HepG2 (cell line): ENCODE measurements around the gene POMT2. TPM values are rescaled to one million over a fixed set of nuclear protein-coding genes. Genes with fewer than 3 reads are reported as not detected.

Experiments
- BRD4 ChIP-seq: sonication (generic); formaldehyde crosslinking; IDR thresholded peaks from 2 replicates; pipeline ENCODE4 v1.4.0; 2020; ENCODE audit warnings: missing genetic modification reagents
- EP300 ChIP-seq, 3 experiments: sonication (generic) in 1 of 3; formaldehyde crosslinking in 1 of 3; IDR thresholded peaks; 2 replicates each; pipeline versions ENCODE4 v1.5.1 to v1.6.1; 2011 to 2020; ENCODE audit warnings: low read depth in 2 of 3, low read length in 2 of 3, borderline replicate concordance in 1 of 3, improper control_type of control experiment in 1 of 3, mild to moderate bottlenecking in 1 of 3, missing genetic modification reagents in 1 of 3, moderate library complexity in 1 of 3
- GRHL1 ChIP-seq: sonication (generic); formaldehyde crosslinking; conservative IDR thresholded peaks from 2 replicates; pipeline ENCODE4 v1.8.0; 2022; ENCODE audit warnings: missing genetic modification reagents
- POLR2AphosphoS2 ChIP-seq: IDR thresholded peaks from 2 replicates; pipeline ENCODE4 v1.6.1; 2011; ENCODE audit warnings: low read depth, low read length, improper control_type of control experiment
- ZNF687 ChIP-seq: sonication (generic); formaldehyde crosslinking; IDR thresholded peaks from 2 replicates; pipeline ENCODE4 v1.5.1; 2020; ENCODE audit warnings: mild to moderate bottlenecking, missing genetic modification reagents, moderate library complexity
- ZNF7 ChIP-seq: IDR thresholded peaks from 2 replicates; pipeline ENCODE4 v1.6.1; 2016; ENCODE audit warnings: missing biosample characterization, missing genetic modification reagents
- polyA plus RNA-seq, 8 experiments: library from polyadenylated mRNA; depleted of rRNA in 3 of 8; stranded (reverse) in 7 of 8; unstranded in 1 of 8; fragments of >200 nt; fragmentation: Illumina TruSeq in 4 of 8; extraction: Trizol in 4 of 8; gene quantifications; 2 replicates each; pipeline versions ENCODE4 v1.2.1 to v1.2.3, GENCODE V29; 2011 to 2016; ENCODE audit warnings: low read depth in 4 of 8, missing spikeins in 1 of 8, mixed read lengths in 1 of 8; ENCODE audit not compliant: insufficient read depth in 1 of 8
- total RNA-seq, 5 experiments: library from RNA; depleted of rRNA; stranded (reverse); fragments of >200 nt; fragmentation: Illumina TruSeq; extraction: Trizol; gene quantifications; 2 replicates each; pipeline ENCODE4 v1.2.3, GENCODE V29; 2016; ENCODE audit warnings: low read depth in 1 of 5

The POMT2 gene
- total and polyA plus RNA-seq, 2 of the 13 experiments (the other 11 are each of a cell fraction or from before 2014, with no cell fraction given): 15.3 to 15.9 TPM

- TF ChIP-seq GRHL1 (CRISPR knock-in tag): no peak
- TF ChIP-seq ZNF687 (CRISPR knock-in tag): no peak
- TF ChIP-seq POLR2AphosphoS2: no peak
- TF ChIP-seq BRD4 (CRISPR knock-in tag): no peak
- no peak for TF ChIP-seq EP300 (IDR thresholded peaks at IDR 0.05; ENCODE audit: low read depth in 2 of 2, low read length in 2 of 2)
- no peak for TF ChIP-seq EP300 (CRISPR knock-in tag; IDR thresholded peaks at IDR 0.05; ENCODE audit: borderline replicate concordance)
- TF ChIP-seq ZNF7: no peak
Measured at GRCh38 chr14:77266336-77266735, 54.3 kb downstream of the POMT2 start (continued).
